GM12875 (cell line): ENCODE measurements around the gene TOGARAM1.

Source experiments
- H3K4me3 ChIP-seq: one replicate; pipeline ENCODE4 v1.5.1; 2011; ENCODE audit warnings: low read depth, low read length, control low read depth
- CTCF ChIP-seq: IDR thresholded peaks from 2 replicates; pipeline ENCODE4 v1.5.1; 2011; ENCODE audit warnings: low read depth, mild to moderate bottlenecking, control low read depth, inconsistent platforms, low read length, moderate library complexity, borderline replicate concordance; ENCODE audit not compliant: insufficient read depth

The TOGARAM1 gene

GRCh38 chr14:44995196-44995595 is 33.2 kb downstream of the TOGARAM1 start:
- H3K4me3 ChIP-seq, result no peak overlapping the region
- no peak for TF ChIP-seq CTCF

- no peak overlapping the region for H3K4me3 ChIP-seq
- TF ChIP-seq CTCF, result no peak
These were observed 33.8 kb downstream of the TOGARAM1 start for GRCh38 chr14:44995770-44996294.

GRCh38 chr14:45003924-45004323 is 41.9 kb downstream of the TOGARAM1 start:
- no peak overlapping the region for H3K4me3 ChIP-seq

GRCh38 chr14:45015133-45015532 is 53.1 kb downstream of the TOGARAM1 start:
- H3K4me3 ChIP-seq, result no peak overlapping the region
- TF ChIP-seq CTCF, result no peak

More at GRCh38 chr14:45003924-45004323, 41.9 kb downstream of the TOGARAM1 start:
- TF ChIP-seq CTCF, result no peak

GRCh38 chr14:45028107-45028626 is 66.2 kb downstream of the TOGARAM1 start:
- TF ChIP-seq CTCF, result no peak
- no peak overlapping the region for H3K4me3 ChIP-seq

GRCh38 chr14:45034730-45035129 is 72.7 kb downstream of the TOGARAM1 start:
- TF ChIP-seq CTCF, result no peak
- no peak overlapping the region for H3K4me3 ChIP-seq

GRCh38 chr14:45038256-45038655 is 76.3 kb downstream of the TOGARAM1 start:
- no peak for TF ChIP-seq CTCF
- H3K4me3 ChIP-seq, result no peak overlapping the region
